ENCODE results near the gene EREG. TPM values are rescaled to one million over a fixed set of nuclear protein-coding genes. Genes with fewer than 3 reads are reported as not detected.

EREG gene
- total RNA-seq, 1 donor from 2014 or later = not detected

DNA sequence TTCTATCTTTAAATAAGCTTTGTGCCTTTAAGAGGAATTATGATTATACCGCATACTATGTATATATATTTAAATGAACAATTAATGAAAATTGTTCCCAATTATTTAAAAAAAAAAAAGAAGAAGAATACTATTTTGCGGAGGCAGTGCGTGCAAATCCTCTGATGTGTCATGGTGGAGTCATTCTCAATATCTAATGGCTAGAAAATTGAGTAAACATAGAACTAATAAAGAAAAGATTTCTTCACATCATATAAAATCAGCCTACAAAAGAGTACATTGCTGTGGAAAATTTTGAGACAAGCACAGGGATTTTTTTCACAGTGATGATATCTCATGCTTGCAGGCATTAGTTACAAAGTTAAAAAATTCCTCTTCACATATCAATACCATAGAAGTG lies 2.6 kb upstream of the EREG start:
- Mint-ChIP-seq H3K9me3 (no peaks in the 10 kb centered on the region), H3K4me3 (ENCODE audit: low read depth) (no peak overlapping the region), H3K27me3 (ENCODE audit: low read depth) (peaks cover 44% of the 10 kb centered on the region), H3K4me1 (ENCODE audit: low read depth) (peaks cover 8% of the 10 kb centered on the region), H3K27ac (no peak overlapping the region), H3K36me3 (ENCODE audit: low read depth) (no peaks in the 10 kb centered on the region)
- intact Hi-C loops (cut with micrococcal nuclease) = no loop called here
- no peak for DNase-seq (ENCODE audit: low spot score)

DNA sequence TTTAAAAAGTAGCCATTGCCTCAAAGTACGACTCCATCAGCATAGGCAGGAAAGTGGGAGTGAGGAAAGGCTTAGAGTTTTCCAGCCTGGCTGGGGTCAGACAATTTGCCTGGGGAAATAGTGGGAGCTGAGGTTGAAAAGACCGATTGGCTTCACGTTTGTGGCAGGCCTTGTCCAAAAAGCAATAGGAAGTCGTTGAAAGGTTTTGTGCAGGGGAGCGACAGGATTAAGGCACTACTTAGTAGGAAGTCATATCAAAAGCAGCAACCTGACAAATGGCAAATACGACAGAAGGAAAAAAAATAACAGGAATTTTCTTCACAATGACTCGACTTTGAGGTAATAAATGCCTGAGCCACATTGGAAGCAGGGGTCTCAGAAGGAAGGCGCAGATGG lies 691 bp upstream of the EREG start:
- DNase-seq (ENCODE audit: low spot score) = no peak
- Mint-ChIP-seq H3K27me3 (ENCODE audit: low read depth) (peaks cover 46% of the 10 kb centered on the region), H3K36me3 (ENCODE audit: low read depth) (no peaks in the 10 kb centered on the region), H3K9me3 (no peaks in the 10 kb centered on the region), H3K4me1 (ENCODE audit: low read depth) (peaks cover 8% of the 10 kb centered on the region), H3K4me3 (ENCODE audit: low read depth) (peak overlapping the region; percentile 58), H3K27ac (no peak overlapping the region)
- intact Hi-C loops (cut with micrococcal nuclease) = no loop called here

DNA sequence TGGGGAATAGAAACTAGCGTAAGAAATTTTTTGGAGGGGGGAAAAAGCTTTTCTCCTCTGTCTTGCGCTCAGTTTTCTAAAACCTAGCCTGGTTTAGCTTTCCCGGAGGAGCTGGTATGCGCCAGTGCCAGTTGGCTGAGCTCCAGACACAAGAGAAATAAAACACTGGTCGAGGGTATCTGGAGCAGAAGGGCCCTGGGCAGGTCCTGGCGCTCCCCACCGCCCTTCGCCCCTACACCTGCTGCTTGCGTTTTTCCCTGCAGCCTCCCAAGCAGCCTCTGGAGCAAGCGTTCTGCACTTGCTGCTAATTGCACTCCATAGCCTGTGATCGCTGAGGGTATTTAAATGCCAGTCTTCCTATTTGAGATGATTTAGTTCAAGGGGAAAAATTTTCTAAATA lies 816 bp downstream of the EREG start:
- Mint-ChIP-seq H3K4me3 (ENCODE audit: low read depth) (no peak overlapping the region), H3K27me3 (ENCODE audit: low read depth) (peaks cover 46% of the 10 kb centered on the region), H3K4me1 (ENCODE audit: low read depth) (peaks cover 8% of the 10 kb centered on the region), H3K27ac (no peak overlapping the region), H3K9me3 (no peaks in the 10 kb centered on the region), H3K36me3 (ENCODE audit: low read depth) (no peaks in the 10 kb centered on the region)
- intact Hi-C loops (cut with micrococcal nuclease) = no loop called here
- no peak for DNase-seq (ENCODE audit: low spot score)

DNA sequence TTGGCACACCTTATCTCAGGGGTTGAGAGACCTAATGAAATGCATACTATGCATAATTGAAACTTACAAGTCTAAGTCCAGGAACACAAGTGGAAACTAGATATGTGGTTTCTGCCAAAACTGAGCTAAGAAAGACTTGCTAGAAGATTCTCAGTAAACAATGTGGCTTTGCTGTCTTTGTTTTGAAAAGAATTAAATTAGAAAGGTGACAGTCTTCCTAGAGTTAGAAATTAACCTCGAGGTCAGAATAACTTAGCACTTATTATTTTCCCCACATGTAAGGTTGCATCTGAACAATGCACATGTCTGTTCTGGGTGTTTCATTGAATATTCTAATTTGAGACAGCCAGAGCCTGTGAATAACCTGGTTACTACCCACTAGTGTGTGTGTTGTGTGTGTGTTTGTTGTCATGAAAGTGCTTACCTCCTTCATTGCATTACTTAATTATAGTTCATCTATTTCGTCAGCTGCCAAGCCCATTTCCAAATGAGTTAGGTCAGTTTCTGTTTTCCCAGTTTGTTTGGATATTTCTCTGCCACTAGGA lies 1.5 kb downstream of the EREG start:
- DNase-seq (ENCODE audit: low spot score) = no peak
- H3K4me3 Mint-ChIP-seq (ENCODE audit: low read depth) = no peak overlapping the region
- H3K36me3 Mint-ChIP-seq (ENCODE audit: low read depth) = no peaks in the 10 kb centered on the region
- intact Hi-C loops (cut with micrococcal nuclease) = no loop called here
- H3K4me1 Mint-ChIP-seq (ENCODE audit: low read depth) = peaks cover 8% of the 10 kb centered on the region
- peaks cover 48% of the 10 kb centered on the region for H3K27me3 Mint-ChIP-seq (ENCODE audit: low read depth)
- no peak overlapping the region for H3K27ac Mint-ChIP-seq
- no peaks in the 10 kb centered on the region for H3K9me3 Mint-ChIP-seq

GRCh38 chr4:74367656-74368290 lies 2.8 kb downstream of the EREG start:
- no peaks in the 10 kb centered on the region for H3K9me3 Mint-ChIP-seq
- H3K4me1 Mint-ChIP-seq (ENCODE audit: low read depth) = peaks cover 8% of the 10 kb centered on the region
- H3K36me3 Mint-ChIP-seq (ENCODE audit: low read depth) = no peaks in the 10 kb centered on the region
- H3K4me3 Mint-ChIP-seq (ENCODE audit: low read depth) = no peak overlapping the region
- DNase-seq (ENCODE audit: low spot score) = no peak
- H3K27me3 Mint-ChIP-seq (ENCODE audit: low read depth) = peaks cover 49% of the 10 kb centered on the region
- intact Hi-C loops (cut with micrococcal nuclease) = no loop called here
- H3K27ac Mint-ChIP-seq = no peak overlapping the region

DNA sequence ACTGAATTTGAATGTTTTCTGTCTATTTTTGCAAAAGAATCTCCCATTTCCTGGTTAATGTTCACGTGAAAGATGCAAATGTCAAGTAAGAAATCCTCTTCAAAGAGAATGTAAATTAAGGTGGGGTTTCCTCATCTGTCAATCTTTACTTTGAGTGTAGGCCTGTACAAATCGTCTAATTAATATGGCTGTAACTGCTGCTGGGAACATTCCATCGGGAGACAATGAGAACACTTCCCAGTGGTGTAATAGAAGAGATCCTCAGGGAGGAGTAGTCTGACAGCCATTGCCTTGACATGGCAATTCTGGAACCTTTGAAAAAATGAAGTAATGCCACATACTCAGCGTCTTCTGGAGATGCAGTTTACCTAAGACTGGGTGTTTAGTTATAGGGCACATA lies 3.7 kb downstream of the EREG start:
- Mint-ChIP-seq H3K9me3 (no peaks in the 10 kb centered on the region), H3K4me1 (ENCODE audit: low read depth) (peaks cover 8% of the 10 kb centered on the region), H3K27ac (no peak overlapping the region), H3K4me3 (ENCODE audit: low read depth) (no peak overlapping the region), H3K36me3 (ENCODE audit: low read depth) (no peaks in the 10 kb centered on the region), H3K27me3 (ENCODE audit: low read depth) (peaks cover 43% of the 10 kb centered on the region)
- DNase-seq (ENCODE audit: low spot score) = no peak
- intact Hi-C loops (cut with micrococcal nuclease) = no loop called here

GRCh38 chr4:74369855-74370254 lies 4.9 kb downstream of the EREG start:
- Mint-ChIP-seq H3K36me3 (ENCODE audit: low read depth) (no peaks in the 10 kb centered on the region), H3K4me1 (ENCODE audit: low read depth) (peaks cover 8% of the 10 kb centered on the region), H3K4me3 (ENCODE audit: low read depth) (no peak overlapping the region), H3K27ac (no peak overlapping the region), H3K9me3 (no peaks in the 10 kb centered on the region), H3K27me3 (ENCODE audit: low read depth) (peaks cover 33% of the 10 kb centered on the region)
- intact Hi-C loops (cut with micrococcal nuclease) = loop anchor here (5.0 kb wide), 1 partner anchor 252 kb away; no protein-coding TSS in a partner anchor
- DNase-seq (ENCODE audit: low spot score) = no peak

GRCh38 chr4:74370912-74371311 lies 6.0 kb downstream of the EREG start:
- H3K4me3 Mint-ChIP-seq (ENCODE audit: low read depth) = no peak overlapping the region
- intact Hi-C loops (cut with micrococcal nuclease) = loop anchor here (1.0 to 5.0 kb wide), 2 partner anchors 251 to 300 kb away; no protein-coding TSS in a partner anchor

GRCh38 chr4:74374128-74374527 lies 9.2 kb downstream of the EREG start:
- intact Hi-C loops (cut with micrococcal nuclease) = loop anchor here (5.0 kb wide), 1 partner anchor 248 kb away; no protein-coding TSS in a partner anchor

More at GRCh38 chr4:74370912-74371311, 6.0 kb downstream of the EREG start:
- Mint-ChIP-seq H3K27ac (no peak overlapping the region), H3K36me3 (ENCODE audit: low read depth) (no peaks in the 10 kb centered on the region), H3K9me3 (no peaks in the 10 kb centered on the region), H3K27me3 (ENCODE audit: low read depth) (peaks cover 22% of the 10 kb centered on the region), H3K4me1 (ENCODE audit: low read depth) (peaks cover 6% of the 10 kb centered on the region)
- no peak for DNase-seq (ENCODE audit: low spot score)

DNA sequence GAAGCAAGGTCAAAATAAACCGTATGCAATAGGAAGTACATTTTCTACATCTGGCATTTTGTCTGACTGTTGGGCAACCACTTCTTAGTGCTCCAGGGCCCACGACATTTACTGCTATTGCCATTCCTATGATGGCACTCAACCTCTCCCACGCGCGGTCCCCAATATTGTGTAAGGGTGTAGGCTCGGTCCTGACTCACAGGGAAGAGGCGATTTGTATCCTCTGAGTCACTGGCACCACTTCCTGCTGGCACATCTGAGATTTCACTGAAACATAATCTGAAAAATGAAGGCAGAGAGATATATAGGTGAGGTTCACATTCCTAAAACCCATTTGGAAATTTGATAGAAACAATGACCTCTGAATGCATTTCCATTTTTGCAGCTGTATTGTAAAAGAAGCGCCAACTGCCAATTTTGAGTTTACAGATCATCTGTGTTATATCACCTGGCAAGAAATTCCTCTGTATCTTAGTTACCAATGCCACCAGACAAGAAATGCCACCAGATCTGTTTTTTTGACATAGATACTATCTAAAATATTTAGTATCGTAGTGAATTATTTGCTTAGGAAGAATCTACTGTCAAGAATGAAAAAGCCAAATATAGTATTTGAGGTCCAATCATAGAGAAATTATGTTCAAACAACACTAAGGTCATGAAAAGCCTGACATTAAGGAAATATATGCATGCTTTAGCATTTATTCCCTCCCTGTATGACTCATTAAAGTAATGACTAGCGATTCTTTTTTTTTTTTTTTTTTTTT lies 9.8 kb downstream of the EREG start:
- Mint-ChIP-seq H3K27me3 (ENCODE audit: low read depth) (peaks cover 13% of the 10 kb centered on the region), H3K36me3 (ENCODE audit: low read depth) (no peaks in the 10 kb centered on the region), H3K4me3 (ENCODE audit: low read depth) (no peak overlapping the region), H3K9me3 (no peaks in the 10 kb centered on the region), H3K27ac (no peak overlapping the region), H3K4me1 (ENCODE audit: low read depth) (peaks cover 6% of the 10 kb centered on the region)
- intact Hi-C loops (cut with micrococcal nuclease) = loop anchor here (5.0 kb wide), 1 partner anchor 248 kb away; no protein-coding TSS in a partner anchor
- no peak for DNase-seq (ENCODE audit: low spot score)

More at GRCh38 chr4:74374128-74374527, 9.2 kb downstream of the EREG start:
- H3K36me3 Mint-ChIP-seq (ENCODE audit: low read depth) = no peaks in the 10 kb centered on the region
- no peak for DNase-seq (ENCODE audit: low spot score)
- peaks cover 6% of the 10 kb centered on the region for H3K4me1 Mint-ChIP-seq (ENCODE audit: low read depth)
- no peaks in the 10 kb centered on the region for H3K9me3 Mint-ChIP-seq
- H3K4me3 Mint-ChIP-seq (ENCODE audit: low read depth) = no peak overlapping the region
- peaks cover 15% of the 10 kb centered on the region for H3K27me3 Mint-ChIP-seq (ENCODE audit: low read depth)
- H3K27ac Mint-ChIP-seq = no peak overlapping the region

- Mint-ChIP-seq H3K4me1 (ENCODE audit: low read depth) (peaks cover 6% of the 10 kb centered on the region), H3K9me3 (no peaks in the 10 kb centered on the region), H3K36me3 (ENCODE audit: low read depth) (no peaks in the 10 kb centered on the region), H3K27me3 (ENCODE audit: low read depth) (peaks cover 13% of the 10 kb centered on the region), H3K27ac (no peak overlapping the region), H3K4me3 (ENCODE audit: low read depth) (no peak overlapping the region)
- intact Hi-C loops (cut with micrococcal nuclease) = loop anchor here (2.0 kb wide), 1 partner anchor 69 kb away; the partner anchor contains the start of gene AREG
- no peak for DNase-seq (ENCODE audit: low spot score)
Observed at GRCh38 chr4:74375824-74376426, 11.0 kb downstream of the EREG start.

DNA sequence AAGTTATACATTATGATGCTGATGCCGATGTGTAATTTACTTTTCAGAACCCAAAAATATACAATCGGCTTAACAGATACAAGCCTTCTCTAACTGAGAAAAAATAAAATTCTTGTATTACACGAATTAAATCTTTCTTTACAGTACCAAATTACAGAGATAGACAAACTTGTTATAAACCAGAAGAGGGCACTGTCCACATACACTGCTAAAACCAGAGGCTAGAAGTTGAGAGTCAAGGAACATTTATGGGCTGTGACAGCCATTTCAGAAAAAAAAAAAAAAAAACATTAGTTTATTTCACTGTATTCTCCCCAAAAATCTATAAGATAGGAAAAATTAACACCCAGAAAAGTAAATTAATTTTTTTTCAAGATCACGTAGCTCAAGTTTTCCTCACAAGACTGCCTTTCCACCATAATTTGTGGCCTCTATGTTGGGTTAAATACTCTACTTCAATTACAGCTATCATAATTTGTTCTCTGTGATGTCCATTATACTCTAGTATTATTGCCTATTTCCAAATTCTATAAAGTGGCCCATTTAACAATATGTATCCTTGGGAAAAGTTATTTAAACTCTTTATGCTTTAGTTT lies 12.0 kb downstream of the EREG start:
- Mint-ChIP-seq H3K27me3 (ENCODE audit: low read depth) (peaks cover 8% of the 10 kb centered on the region), H3K4me1 (ENCODE audit: low read depth) (peaks cover 6% of the 10 kb centered on the region), H3K4me3 (ENCODE audit: low read depth) (no peak overlapping the region), H3K36me3 (ENCODE audit: low read depth) (no peaks in the 10 kb centered on the region), H3K27ac (no peak overlapping the region), H3K9me3 (no peaks in the 10 kb centered on the region)
- no peak for DNase-seq (ENCODE audit: low spot score)
- intact Hi-C loops (cut with micrococcal nuclease) = loop anchor here (1.0 to 2.0 kb wide), 2 partner anchors 68 to 155 kb away; partner anchors contain the start of gene AREG
